IPS-18c (cell line): Measurements from ENCODE around the gene C5orf63.
"Not testable (repeated sequence)": the region's sequence is repeated elsewhere in the genome, so short reads cannot be mapped to it uniquely, and the experiment has no call there.

Source experiments
- H3K4me3 ChIP-seq: 2 replicates; pipeline ENCODE4 v1.7.0; 2013; ENCODE audit warnings: low read depth, mild to moderate bottlenecking, low read length, moderate library complexity; ENCODE audit not compliant: insufficient read depth
- H3K9me3 ChIP-seq: one replicate; pipeline ENCODE4 v1.6.1; 2013; ENCODE audit warnings: mild to moderate bottlenecking, low read length, moderate library complexity; ENCODE audit not compliant: control insufficient read depth, insufficient read depth

C5orf63 gene

DNA sequence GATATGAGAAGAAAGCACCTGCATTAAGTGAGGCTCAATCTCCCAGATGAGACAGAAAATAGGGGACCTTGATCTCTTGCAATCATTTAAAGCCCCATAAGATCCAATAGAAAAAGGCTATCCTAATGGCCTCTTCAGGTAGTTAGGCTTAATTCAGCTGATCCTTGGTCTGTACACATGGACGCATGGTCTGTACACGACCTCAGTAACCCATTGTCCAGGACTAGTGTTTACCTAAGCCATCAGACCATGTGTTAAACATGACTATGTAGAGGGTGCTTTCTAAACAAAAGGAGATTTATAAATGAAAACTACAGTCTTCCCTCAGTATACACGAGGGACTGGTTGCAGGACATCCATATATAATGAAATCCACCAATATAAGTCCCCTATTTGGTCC, 50.5 kb downstream of the C5orf63 start:
- Histone ChIP-seq H3K4me3 (no peak overlapping the region), H3K9me3 (no peaks in the 10 kb centered on the region)

DNA sequence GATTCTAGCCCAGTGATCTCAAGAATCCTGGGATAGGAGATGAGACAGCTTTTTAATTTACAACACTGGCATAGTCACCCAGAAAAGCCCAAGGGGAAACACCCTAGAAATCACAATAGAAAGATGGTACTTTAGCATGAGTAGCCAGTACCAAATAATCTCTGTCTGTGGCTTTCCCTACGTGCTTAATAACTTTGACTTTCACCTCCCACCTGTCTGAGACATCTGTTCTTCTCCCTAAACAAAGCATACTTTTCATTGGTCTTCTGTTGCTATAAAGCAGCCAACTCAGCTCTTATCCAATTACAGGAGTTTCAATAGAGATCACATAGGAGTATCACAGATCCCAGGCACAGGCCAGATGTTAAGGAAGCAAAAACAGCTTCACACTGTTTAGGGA, 53.4 kb downstream of the C5orf63 start:
- Histone ChIP-seq H3K4me3 (no peak overlapping the region), H3K9me3 (no peaks in the 10 kb centered on the region)

- not testable (repeated sequence) for H3K4me3 ChIP-seq, H3K9me3 ChIP-seq
These were observed 56.6 kb downstream of the C5orf63 start for GRCh38 chr5:127016722-127017121.

GRCh38 chr5:127015716-127016115, 57.6 kb downstream of the C5orf63 start:
- Histone ChIP-seq H3K4me3 (no peak overlapping the region), H3K9me3 (no peaks in the 10 kb centered on the region)

DNA sequence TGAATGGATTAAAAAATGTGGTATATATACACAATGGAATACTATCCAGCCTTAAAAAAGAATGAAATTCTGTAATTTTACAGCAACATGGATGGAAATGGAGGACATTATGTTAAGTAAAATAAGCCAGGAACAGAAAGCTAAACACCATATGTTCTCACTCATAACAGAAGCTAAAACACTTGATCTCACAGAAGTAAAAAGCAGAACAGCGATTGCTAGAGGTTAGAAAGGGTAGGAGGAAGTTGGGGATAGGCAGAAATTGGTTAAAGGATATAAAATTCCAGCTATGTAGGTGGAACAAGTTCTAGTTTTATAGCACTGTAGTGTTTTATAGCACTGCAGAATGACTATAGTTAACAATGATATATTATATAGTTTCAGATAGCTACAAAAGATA, 58.7 kb downstream of the C5orf63 start:
- no peaks in the 10 kb centered on the region for H3K9me3 ChIP-seq
- no peak overlapping the region for H3K4me3 ChIP-seq

GRCh38 chr5:127013407-127013806, 59.9 kb downstream of the C5orf63 start:
- Histone ChIP-seq H3K9me3 (no peaks in the 10 kb centered on the region), H3K4me3 (no peak overlapping the region)

- H3K9me3 ChIP-seq: no peaks in the 10 kb centered on the region
- no peak overlapping the region for H3K4me3 ChIP-seq
These were observed 60.4 kb downstream of the C5orf63 start for GRCh38 chr5:127012916-127013315.

GRCh38 chr5:127011961-127012644, 61.2 kb downstream of the C5orf63 start:
- Histone ChIP-seq H3K4me3 (no peak overlapping the region), H3K9me3 (no peaks in the 10 kb centered on the region)

DNA sequence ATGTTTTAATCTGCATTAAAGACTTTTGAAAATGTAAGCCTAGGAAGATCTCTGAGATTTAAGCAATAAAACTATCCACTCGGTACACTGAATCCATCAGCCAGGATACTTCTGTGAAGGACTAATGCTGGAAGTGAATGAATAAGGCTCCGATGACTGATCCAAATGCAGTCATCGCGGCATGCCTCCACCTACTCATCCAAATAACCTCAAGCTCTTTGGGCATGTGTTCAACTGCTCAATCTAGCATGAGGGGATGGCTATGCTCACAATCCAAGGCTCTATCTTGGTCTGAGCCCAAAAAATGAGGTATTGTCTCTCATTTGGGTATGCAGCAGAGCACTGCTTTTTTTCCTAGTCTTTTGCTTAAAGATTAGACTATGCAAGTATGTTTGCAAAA, 62.1 kb downstream of the C5orf63 start:
- Histone ChIP-seq H3K4me3 (no peak overlapping the region), H3K9me3 (no peaks in the 10 kb centered on the region)

DNA sequence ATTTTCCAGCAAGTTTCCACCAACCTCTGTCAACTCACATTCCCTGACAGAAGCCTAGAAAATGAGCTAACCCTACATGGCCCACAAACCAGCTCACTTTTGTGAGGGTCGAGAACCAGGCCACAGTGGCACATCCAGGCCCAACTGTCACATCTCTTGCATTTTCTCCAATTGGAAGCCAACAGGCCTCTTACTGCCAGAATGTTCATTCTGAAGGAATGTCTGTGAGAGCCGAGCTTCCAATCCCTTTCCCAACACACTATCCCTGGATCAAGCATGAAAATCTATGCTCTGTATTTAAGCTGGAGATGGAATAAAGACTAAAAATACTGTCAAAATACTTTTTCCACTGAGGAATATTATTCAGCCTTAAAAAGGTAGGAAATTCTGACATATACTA, 62.9 kb downstream of the C5orf63 start:
- Histone ChIP-seq H3K9me3 (no peaks in the 10 kb centered on the region), H3K4me3 (no peak overlapping the region)

- Histone ChIP-seq H3K9me3 (no peaks in the 10 kb centered on the region), H3K4me3 (no peak overlapping the region)
These were observed 63.5 kb downstream of the C5orf63 start for GRCh38 chr5:127009784-127010183.

DNA sequence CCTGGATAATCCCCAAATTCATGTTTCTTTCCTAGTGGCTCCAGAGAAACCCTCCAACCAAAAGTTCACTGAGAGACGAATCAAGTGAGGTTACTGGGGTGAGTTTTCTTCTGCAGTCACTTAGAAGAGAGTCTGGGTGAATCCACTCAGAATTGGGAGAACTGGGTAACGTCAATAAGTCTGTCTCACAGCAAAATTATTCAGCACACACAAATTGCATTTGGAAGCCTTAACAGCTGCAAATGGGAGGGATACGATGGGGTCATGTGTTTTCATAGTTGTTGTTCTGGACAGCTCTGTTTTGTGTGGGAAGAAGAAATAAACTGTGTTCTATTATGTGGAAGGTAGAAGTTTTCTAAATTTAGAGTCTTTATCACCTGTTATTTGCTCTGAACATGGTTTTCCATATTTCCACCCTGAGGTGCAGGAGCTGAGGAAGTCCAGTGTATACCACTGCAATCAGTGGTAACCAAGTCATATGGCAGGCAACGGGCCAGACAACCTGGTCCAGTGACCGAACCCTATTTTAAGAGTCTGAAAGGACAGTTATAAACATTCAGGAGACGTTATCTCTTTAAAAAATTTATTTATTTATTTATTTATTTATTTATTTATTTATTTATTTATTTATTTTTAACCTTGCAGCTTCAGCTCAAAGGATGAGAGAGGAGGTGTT, 64.9 kb downstream of the C5orf63 start:
- Histone ChIP-seq H3K9me3 (no peaks in the 10 kb centered on the region), H3K4me3 (no peak overlapping the region)

DNA sequence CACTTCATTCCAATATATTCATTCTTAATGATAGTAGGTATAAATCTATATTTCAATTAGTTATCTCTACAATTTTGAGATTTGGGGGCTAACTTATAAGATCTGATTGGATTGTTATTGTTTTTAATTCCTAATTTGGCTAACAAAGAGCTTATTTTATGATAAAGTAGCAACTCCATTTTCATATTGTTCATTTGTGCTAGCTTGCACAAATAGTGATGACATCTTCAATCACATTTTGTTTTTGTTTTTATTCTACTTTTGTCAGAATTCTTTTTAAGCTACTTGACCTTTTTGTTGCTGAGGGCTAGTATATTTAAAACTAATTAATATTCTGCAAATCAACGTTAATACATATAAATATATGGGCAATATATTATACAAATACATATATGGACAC, 65.8 kb downstream of the C5orf63 start:
- Histone ChIP-seq H3K4me3 (no peak overlapping the region), H3K9me3 (no peaks in the 10 kb centered on the region)

GRCh38 chr5:127006744-127007143, 66.6 kb downstream of the C5orf63 start:
- Histone ChIP-seq H3K4me3 (no peak overlapping the region), H3K9me3 (no peaks in the 10 kb centered on the region)

- not testable (repeated sequence) for H3K9me3 ChIP-seq, H3K4me3 ChIP-seq
These were observed 68.0 kb downstream of the C5orf63 start for GRCh38 chr5:127005282-127005681.

DNA sequence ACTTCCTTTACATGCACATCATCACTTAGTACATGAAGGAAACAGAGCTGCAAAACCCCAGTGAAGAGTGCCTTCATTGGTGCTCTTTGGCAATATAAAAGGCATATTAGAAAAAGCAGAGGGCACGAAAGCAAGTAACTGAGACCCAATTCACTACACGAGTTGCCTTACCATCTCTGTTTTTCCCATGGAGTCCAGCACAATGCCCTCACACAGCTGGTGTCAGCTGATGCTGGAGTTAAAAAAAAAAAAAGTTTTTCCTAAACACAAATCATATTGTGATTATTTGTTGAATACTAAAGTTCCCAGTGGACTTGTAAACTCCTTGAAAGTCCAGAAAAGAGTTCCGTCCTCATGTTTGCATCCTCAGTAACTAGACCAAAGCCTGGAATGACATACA, 68.6 kb downstream of the C5orf63 start:
- no peaks in the 10 kb centered on the region for H3K9me3 ChIP-seq

GRCh38 chr5:127003798-127004495, 69.4 kb downstream of the C5orf63 start:
- no peak overlapping the region for H3K4me3 ChIP-seq

More for the DNA sequence above, 68.6 kb downstream of the C5orf63 start:
- no peak overlapping the region for H3K4me3 ChIP-seq

DNA sequence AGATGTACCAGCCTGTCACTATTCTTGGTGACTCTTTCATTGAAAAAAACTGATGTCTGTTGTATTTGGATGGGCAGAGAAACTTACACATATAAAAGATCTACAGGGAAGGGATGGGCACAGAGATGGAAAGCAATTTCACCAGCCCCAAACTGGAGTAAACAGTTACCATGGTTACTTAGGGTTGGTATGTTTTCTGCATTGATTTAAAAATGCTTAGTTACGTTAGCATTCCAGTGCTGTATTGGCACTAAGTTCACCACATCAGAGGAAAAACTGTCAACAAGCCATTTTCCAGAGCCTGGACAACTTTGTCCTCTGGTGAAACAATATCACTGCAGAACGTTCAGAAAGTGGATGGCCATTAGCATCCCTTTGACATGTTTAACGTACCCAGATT, 70.9 kb downstream of the C5orf63 start:
- Histone ChIP-seq H3K9me3 (no peaks in the 10 kb centered on the region), H3K4me3 (no peak overlapping the region)

More at GRCh38 chr5:127003798-127004495, 69.4 kb downstream of the C5orf63 start:
- no peaks in the 10 kb centered on the region for H3K9me3 ChIP-seq
